Stimulated activated CD4-positive, alpha-beta T cell treated with anti-CD3 and anti-CD28 coated beads, Interleukin-12 subunit alpha, Interleukin-12 subunit beta, amount 100 ng/mL, for 24 hours (primary cell): Measurements from ENCODE around the gene ERC2.
"Not testable (repeated sequence)": the region's sequence is repeated elsewhere in the genome, so short reads cannot be mapped to it uniquely, and the experiment has no call there.

ENCODE experiments used
- DNase-seq, 2 experiments: peaks; one replicate each; pipeline ENCODE4 v3.0.0-alpha.2; 2020; ENCODE audit warnings: low read depth in 2 of 2

The ERC2 gene

GRCh38 chr3:56468184-56469106, at the start of gene ERC2:
ERC2 (minus strand) TSS chr3:56468467.
- no peak for DNase-seq

- no peak for DNase-seq
Observed at GRCh38 chr3:56502738-56503137, 34.5 kb upstream of the ERC2 start.

- DNase-seq: not testable (repeated sequence)
Observed at GRCh38 chr3:56496376-56496775, 28.1 kb upstream of the ERC2 start.

GRCh38 chr3:56494679-56495322, 26.5 kb upstream of the ERC2 start:
- DNase-seq: peak; percentile 33 to 57

GRCh38 chr3:56491566-56491965, 23.3 kb upstream of the ERC2 start:
- no peak for DNase-seq

GRCh38 chr3:56488812-56489600, 20.7 kb upstream of the ERC2 start:
- DNase-seq: no peak

GRCh38 chr3:56484525-56485032, 16.3 kb upstream of the ERC2 start:
- DNase-seq: no peak

GRCh38 chr3:56484122-56484521, 15.9 kb upstream of the ERC2 start:
- no peak for DNase-seq

- no peak for DNase-seq
Observed at GRCh38 chr3:56477646-56478045, 9.4 kb upstream of the ERC2 start.

GRCh38 chr3:56476771-56477170, 8.5 kb upstream of the ERC2 start:
- DNase-seq: no peak

- no peak for DNase-seq
Observed at GRCh38 chr3:56471771-56472170, 3.5 kb upstream of the ERC2 start.

- no peak for DNase-seq
Observed at GRCh38 chr3:56469141-56469540, 874 bp upstream of the ERC2 start.

GRCh38 chr3:56467801-56468183, 475 bp downstream of the ERC2 start:
- no peak for DNase-seq

GRCh38 chr3:56467108-56467507, 1.2 kb downstream of the ERC2 start:
- peak; percentile 2 to 28 for DNase-seq

GRCh38 chr3:56459719-56460118, 8.5 kb downstream of the ERC2 start:
- DNase-seq: no peak

GRCh38 chr3:56459104-56459496, 9.2 kb downstream of the ERC2 start:
- no peak for DNase-seq

GRCh38 chr3:56458496-56459103, 9.7 kb downstream of the ERC2 start:
- DNase-seq: no peak

- no peak for DNase-seq
Observed at GRCh38 chr3:56456117-56456516, 12.2 kb downstream of the ERC2 start.

- DNase-seq: no peak
Observed at GRCh38 chr3:56453011-56453410, 15.3 kb downstream of the ERC2 start.

GRCh38 chr3:56452085-56452484, 16.2 kb downstream of the ERC2 start:
- no peak for DNase-seq

GRCh38 chr3:56443372-56443771, 24.9 kb downstream of the ERC2 start:
- no peak for DNase-seq

GRCh38 chr3:56428667-56429066, 39.6 kb downstream of the ERC2 start:
- DNase-seq: no peak
